H1 (cell line): Measurements from ENCODE around the gene LARP4B. TPM values are rescaled to one million over a fixed set of nuclear protein-coding genes. Genes with fewer than 3 reads are reported as not detected.

Source experiments
- CTCF ChIA-PET: fragments of 300-600 bp; sonication (Branson Sonifier 250); formaldehyde crosslinking; loops from one replicate; lab custom pipeline; 2021; ENCODE audit not compliant: partially characterized antibody; lab: Charles Lee
- POLR2A ChIA-PET: fragments of 300-600 bp; sonication (Branson Sonifier 250); formaldehyde crosslinking; loops from one replicate; lab custom pipeline; 2021; ENCODE audit warnings: inconsistent platforms; ENCODE audit not compliant: partially characterized antibody; lab: Charles Lee
- DNase-seq, 2 experiments: peaks; one replicate each; pipeline versions ENCODE4 v3.0.0 to v3.0.0-alpha.2; 2010 to 2022; ENCODE audit warnings: low spot score in 2 of 2, low read depth in 1 of 2, mixed read lengths in 1 of 2
- FAIRE-seq: peaks from 2 replicates; lab custom pipeline; 2011; peaks lifted over from hg19 to GRCh38; lab: Jason Lieb, UNC
- H2AFZ ChIP-seq: 2 replicates; pipeline ENCODE4 v1.8.1; 2012; ENCODE audit warnings: low read length, inconsistent platforms
- H2AK5ac ChIP-seq: 2 replicates; pipeline ENCODE4 v1.6.1; 2013; ENCODE audit warnings: low read depth, low read length
- H2BK120ac ChIP-seq: replicated peaks from 2 replicates; pipeline ENCODE3; 2013; ENCODE audit warnings: low read depth, low read length, inconsistent platforms
- H2BK12ac ChIP-seq: 2 replicates; pipeline ENCODE4 v1.6.1; 2013; ENCODE audit warnings: low read depth, low read length
- H2BK15ac ChIP-seq: 2 replicates; pipeline ENCODE4 v1.6.1; 2013; ENCODE audit warnings: low read length
- H2BK20ac ChIP-seq: 2 replicates; pipeline ENCODE4 v1.6.1; 2013; ENCODE audit warnings: low read length
- H2BK5ac ChIP-seq: 2 replicates; pipeline ENCODE4 v1.6.1; 2013; ENCODE audit warnings: low read depth, low read length
- H3K14ac ChIP-seq: 2 replicates; pipeline ENCODE4 v1.6.1; 2013; ENCODE audit warnings: inconsistent platforms; ENCODE audit not compliant: insufficient read length
- H3K18ac ChIP-seq: 2 replicates; pipeline ENCODE4 v1.6.1; 2013; ENCODE audit warnings: low read length; ENCODE audit errors: extremely low read depth
- H3K23ac ChIP-seq: 2 replicates; pipeline ENCODE4 v1.6.1; 2013; ENCODE audit warnings: inconsistent platforms; ENCODE audit not compliant: insufficient read length
- H3K23me2 ChIP-seq: 2 replicates; pipeline ENCODE4 v1.6.1; 2013; ENCODE audit warnings: low read depth, low read length
- H3K27ac ChIP-seq: 2 replicates; pipeline ENCODE4 v1.6.1; 2011; ENCODE audit warnings: low read depth, low read length, inconsistent platforms
- H3K27me3 ChIP-seq, 4 experiments: replicated peaks in 1 of 4; 1 replicate in 1 of 4; 2 replicates in 3 of 4; pipeline versions ENCODE4 v1.6.1 to v1.8.1; 2011 to 2013; ENCODE audit warnings: low read length in 3 of 4, mild to moderate bottlenecking in 3 of 4, inconsistent platforms in 2 of 4, mixed read lengths in 2 of 4, moderate library complexity in 1 of 4; ENCODE audit not compliant: control insufficient read depth in 3 of 4, insufficient read depth in 3 of 4; ENCODE audit errors: extremely low read depth in 1 of 4
- H3K36me3 ChIP-seq, 4 experiments: 2 replicates each; pipeline versions ENCODE4 v1.6.1 to v1.8.1; 2011 to 2013; ENCODE audit warnings: mild to moderate bottlenecking in 4 of 4, low read length in 3 of 4, moderate library complexity in 2 of 4, control low read depth in 1 of 4, inconsistent platforms in 1 of 4; ENCODE audit not compliant: insufficient read depth in 4 of 4, control insufficient read depth in 2 of 4
- H3K4ac ChIP-seq: replicated peaks from 2 replicates; pipeline ENCODE3; 2013; ENCODE audit warnings: low read length, low read depth, mixed read lengths, inconsistent platforms; ENCODE audit not compliant: insufficient read length
- H3K4me1 ChIP-seq, 4 experiments: replicated peaks in 1 of 4; 1 replicate in 1 of 4; 2 replicates in 3 of 4; pipeline versions ENCODE4 v1.6.1 to v1.8.1; 2011 to 2013; ENCODE audit warnings: low read length in 3 of 4, inconsistent platforms in 2 of 4, mixed read lengths in 1 of 4; ENCODE audit not compliant: insufficient read depth in 4 of 4, control insufficient read depth in 3 of 4
- H3K4me2 ChIP-seq, 2 experiments: 2 replicates each; pipeline versions ENCODE4 v1.6.1 to v1.8.1; 2011 to 2013; ENCODE audit warnings: low read depth in 2 of 2, low read length in 2 of 2, control low read depth in 1 of 2, inconsistent platforms in 1 of 2, mild to moderate bottlenecking in 1 of 2; ENCODE audit not compliant: insufficient read depth in 1 of 2
- H3K4me3 ChIP-seq, 4 experiments: fragments of 200-600, 300-600 bp in 1 of 4; sonication (generic), shearing (Covaris generic), sonication (Bioruptor Twin) in 1 of 4; 2 replicates each; pipeline versions ENCODE4 v1.5.1 to v1.8.1; 2011 to 2016; ENCODE audit warnings: low read length in 4 of 4, low read depth in 3 of 4, control low read depth in 2 of 4, inconsistent platforms in 2 of 4, mild to moderate bottlenecking in 2 of 4, mixed read lengths in 1 of 4, moderate library complexity in 1 of 4; ENCODE audit not compliant: insufficient read depth in 2 of 4; ENCODE audit errors: extremely low read depth in 1 of 4
- H3K56ac ChIP-seq: replicated peaks from 2 replicates; pipeline ENCODE3; 2013; ENCODE audit warnings: low read depth, mild to moderate bottlenecking, mixed read lengths, low read length, inconsistent platforms; ENCODE audit not compliant: insufficient read length
- H3K79me1 ChIP-seq: 2 replicates; pipeline ENCODE4 v1.6.1; 2013; ENCODE audit warnings: low read depth, low read length, control low read depth
- H3K79me2 ChIP-seq, 2 experiments: 2 replicates each; pipeline versions ENCODE4 v1.6.1 to v1.8.1; 2012 to 2013; ENCODE audit warnings: low read length in 2 of 2, mild to moderate bottlenecking in 2 of 2, inconsistent platforms in 1 of 2; ENCODE audit not compliant: insufficient read depth in 2 of 2, control insufficient read depth in 1 of 2
- H3K9ac ChIP-seq, 4 experiments: replicated peaks in 1 of 4; 1 replicate in 1 of 4; 2 replicates in 3 of 4; pipeline versions ENCODE4 v1.6.1 to v1.8.1; 2011 to 2013; ENCODE audit warnings: low read depth in 3 of 4, low read length in 3 of 4, control low read depth in 2 of 4, mild to moderate bottlenecking in 2 of 4, moderate library complexity in 2 of 4, inconsistent platforms in 1 of 4; ENCODE audit errors: extremely low read depth in 1 of 4
- H3K9me3 ChIP-seq, 2 experiments: 2 replicates each; pipeline versions ENCODE4 v1.6.1 to v1.8.1; 2012 to 2013; ENCODE audit warnings: mild to moderate bottlenecking in 2 of 2, moderate library complexity in 2 of 2, control low read depth in 1 of 2, inconsistent platforms in 1 of 2, low read depth in 1 of 2, low read length in 1 of 2, mixed read lengths in 1 of 2; ENCODE audit not compliant: insufficient read depth in 2 of 2
- H4K20me1 ChIP-seq, 2 experiments: replicated peaks in 1 of 2; 2 replicates each; pipeline versions ENCODE3 to v1.8.1; 2011 to 2013; ENCODE audit warnings: inconsistent platforms in 2 of 2, low read length in 2 of 2, mild to moderate bottlenecking in 1 of 2; ENCODE audit not compliant: insufficient read depth in 2 of 2, control insufficient read depth in 1 of 2
- H4K5ac ChIP-seq: 2 replicates; pipeline ENCODE4 v1.6.1; 2013; ENCODE audit warnings: low read length, low read depth, mixed read lengths, inconsistent platforms; ENCODE audit not compliant: insufficient read length
- H4K8ac ChIP-seq: 2 replicates; pipeline ENCODE4 v1.8.0; 2013; ENCODE audit warnings: mild to moderate bottlenecking, moderate library complexity, low read length, inconsistent platforms; ENCODE audit not compliant: insufficient read depth; ENCODE audit errors: extremely low read depth
- H4K91ac ChIP-seq: replicated peaks from 2 replicates; pipeline ENCODE3; 2013; ENCODE audit warnings: low read length, mixed read lengths, inconsistent platforms; ENCODE audit not compliant: insufficient read length
- ASH2L ChIP-seq: fragments of 200-600, 300-600 bp; sonication (generic); IDR thresholded peaks from one replicate; pipeline ENCODE4 v1.7.1; 2017; ENCODE audit warnings: low read length
- BRCA1 ChIP-seq: IDR thresholded peaks from 2 replicates; pipeline ENCODE4 v1.6.1; 2012; ENCODE audit warnings: low read depth, low read length, improper control_type of control experiment
- CBX5 ChIP-seq: fragments of 300-800, 300-1000 bp; sonication (generic); IDR thresholded peaks from 2 replicates; pipeline ENCODE4 v1.7.1; 2016; ENCODE audit warnings: antibody characterized with exemption, low read length, low read depth
- GTF2F1 ChIP-seq: IDR thresholded peaks from 2 replicates; pipeline ENCODE4 v1.6.1; 2012; ENCODE audit warnings: low read depth, low read length, improper control_type of control experiment, borderline replicate concordance
- KDM1A ChIP-seq: fragments of 200-600, 300-600 bp; sonication (generic); IDR thresholded peaks from 2 replicates; pipeline ENCODE4 v1.7.1; 2016; ENCODE audit warnings: mild to moderate bottlenecking, low read length, borderline replicate concordance
- KDM4A ChIP-seq: IDR thresholded peaks from one replicate; pipeline ENCODE4 v1.7.1; 2012; ENCODE audit warnings: low read depth, mild to moderate bottlenecking, moderate library complexity, low read length, inconsistent platforms; ENCODE audit not compliant: severe bottlenecking
- NANOG ChIP-seq: IDR thresholded peaks from 2 replicates; pipeline ENCODE4 v1.6.1; 2011; ENCODE audit warnings: low read length, low read depth, mild to moderate bottlenecking, inconsistent platforms; ENCODE audit not compliant: insufficient read depth, poor library complexity, severe bottlenecking
- RBBP5 ChIP-seq: IDR thresholded peaks from 2 replicates; pipeline ENCODE4 v1.7.1; 2012; ENCODE audit warnings: low read depth, mild to moderate bottlenecking, inconsistent platforms, low read length, moderate library complexity, borderline replicate concordance
- WGBS, 2 experiments: shearing (Covaris generic) in 1 of 2; methylation state at CpG; one replicate each; pipeline versions ENCODE4 v1.1.6 to v1.1.7; 2013 to 2015; ENCODE audit warnings: low lambda C conversion rate in 2 of 2, mixed read lengths in 2 of 2, inconsistent platforms in 1 of 2, low coverage in 1 of 2, missing lambda C conversion rate in 1 of 2; ENCODE audit not compliant: insufficient replicate concordance in 2 of 2, insufficient coverage in 1 of 2, insufficient read length in 1 of 2; ENCODE audit errors: extremely low coverage in 1 of 2, missing lambda C conversion rate in 1 of 2; 5-methylcytosine and 5-hydroxymethylcytosine counted together
- polyA plus RNA-seq, 7 experiments: library from polyadenylated mRNA; depleted of rRNA in 3 of 7; stranded (reverse) in 5 of 7; unstranded in 2 of 7; fragments of >200 nt in 5 of 7; fragments of 200-250 nt in 2 of 7; gene quantifications; 1 replicate in 5 of 7; 2 replicates in 1 of 7; 4 replicates in 1 of 7; pipeline versions ENCODE4 v1.2.1 to v1.2.3, GENCODE V29; 2011 to 2013; ENCODE audit warnings: missing spikeins in 2 of 7, mixed read lengths in 2 of 7
- total RNA-seq: library from RNA; stranded (reverse); fragmentation: NEBNext Ultra II Directional; extraction: Animal tissue kit (Norgen Biotek cat#: 25700); gene quantifications from 2 replicates; pipeline ENCODE4 v1.2.1, GENCODE V29; 2021
- TF ChIP-seq, protein P1 (sequence below), 3 experiments: IDR thresholded peaks; 1 replicate in 2 of 3; 2 replicates in 1 of 3; pipeline versions ENCODE4 v1.5.1 to v1.6.1; 2011; ENCODE audit warnings: low read length in 3 of 3, mild to moderate bottlenecking in 3 of 3, inconsistent platforms in 2 of 3, low read depth in 1 of 3, moderate library complexity in 1 of 3; ENCODE audit not compliant: insufficient read depth in 1 of 3; ENCODE audit errors: control extremely low read depth in 1 of 3

LARP4B gene
- total and polyA plus RNA-seq, 2 of the 8 experiments (the other 6 are each of a cell fraction or from before 2014, with no cell fraction given), result 20.1 to 78.6 TPM

GRCh38 chr10:822197-822596, 109.3 kb downstream of the LARP4B start:
- CTCF ChIA-PET, result interaction anchor here (0.7 to 1.3 kb wide), 2 partner anchors 34 to 43 kb away, joined by 3 to 5 read pairs; no protein-coding TSS in a partner anchor
- no peak overlapping the region for H2AK5ac ChIP-seq
- POLR2A ChIA-PET, result no interaction called here

More at GRCh38 chr10:822197-822596, 109.3 kb downstream of the LARP4B start:
- Histone ChIP-seq H3K56ac (no peak overlapping the region), H2BK12ac (no peak overlapping the region), H2BK120ac (no peak overlapping the region), H4K8ac (no peak overlapping the region), H2BK15ac (no peak overlapping the region), H3K18ac (no peak overlapping the region), H2BK5ac (no peak overlapping the region), H3K9ac (no peak overlapping the region), H3K27ac (no peak overlapping the region), H4K5ac (no peak overlapping the region)
- TF ChIP-seq NANOG (no peak), BRCA1 (no peak), GTF2F1 (no peak), KDM4A (no peak), ASH2L (no peak), CBX5 (no peak), KDM1A (no peak), RBBP5 (no peak)
- TF ChIP-seq, protein P1, sequence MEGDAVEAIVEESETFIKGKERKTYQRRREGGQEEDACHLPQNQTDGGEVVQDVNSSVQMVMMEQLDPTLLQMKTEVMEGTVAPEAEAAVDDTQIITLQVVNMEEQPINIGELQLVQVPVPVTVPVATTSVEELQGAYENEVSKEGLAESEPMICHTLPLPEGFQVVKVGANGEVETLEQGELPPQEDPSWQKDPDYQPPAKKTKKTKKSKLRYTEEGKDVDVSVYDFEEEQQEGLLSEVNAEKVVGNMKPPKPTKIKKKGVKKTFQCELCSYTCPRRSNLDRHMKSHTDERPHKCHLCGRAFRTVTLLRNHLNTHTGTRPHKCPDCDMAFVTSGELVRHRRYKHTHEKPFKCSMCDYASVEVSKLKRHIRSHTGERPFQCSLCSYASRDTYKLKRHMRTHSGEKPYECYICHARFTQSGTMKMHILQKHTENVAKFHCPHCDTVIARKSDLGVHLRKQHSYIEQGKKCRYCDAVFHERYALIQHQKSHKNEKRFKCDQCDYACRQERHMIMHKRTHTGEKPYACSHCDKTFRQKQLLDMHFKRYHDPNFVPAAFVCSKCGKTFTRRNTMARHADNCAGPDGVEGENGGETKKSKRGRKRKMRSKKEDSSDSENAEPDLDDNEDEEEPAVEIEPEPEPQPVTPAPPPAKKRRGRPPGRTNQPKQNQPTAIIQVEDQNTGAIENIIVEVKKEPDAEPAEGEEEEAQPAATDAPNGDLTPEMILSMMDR (IDR thresholded peaks at IDR 0.05; ENCODE audit: control extremely low read depth in 1 of 3, insufficient read depth in 1 of 3, low read depth in 1 of 3, low read length in 3 of 3), result no peak
- TF ChIP-seq, all 59 proteins: peak for 0
- Histone ChIP-seq H3K4me3 (no peak overlapping the region), H3K9me3 (no peaks in the 10 kb centered on the region), H4K20me1 (peaks cover 7 to 16% of the 10 kb centered on the region in 2 experiments), H3K27me3 (no peaks in the 10 kb centered on the region), H3K14ac (no peak overlapping the region), H3K4ac (no peak overlapping the region), H2BK20ac (no peak overlapping the region), H4K91ac (no peak overlapping the region), H3K23me2 (no peaks in the 10 kb centered on the region), H3K4me2 (no peak overlapping the region), H3K36me3 (peaks cover 37 to 81% (median 77%) of the 10 kb centered on the region in 4 experiments), H3K79me2 (no peaks in the 10 kb centered on the region), H3K23ac (no peak overlapping the region), H3K4me1 (no peaks in the 10 kb centered on the region), H3K79me1 (peaks cover 3% of the 10 kb centered on the region; the same call in 1 of the 2 replicates), H2AFZ (no peak overlapping the region)
- DNase-seq (no peak), FAIRE-seq (no peak)
- 95% methylated on average over 12 of the region's 12 CpGs; no CpG with 5 or more reads in 1 of the 2 experiments for WGBS, 2 experiments
